PC-3 (cell line): ENCODE results near the gene CYP27B1.

Experiments used
- CTCF ChIP-seq: fragments of 300-600 bp; sonication (generic); conservative IDR thresholded peaks from 2 replicates; pipeline ENCODE4 v1.5.1; 2017; ENCODE audit warnings: antibody characterized with exemption, low read depth, mild to moderate bottlenecking, low read length
- EZH2 ChIP-seq: fragments of 300-600 bp; sonication (generic); IDR thresholded peaks from one replicate; pipeline ENCODE4 v1.6.1; 2017; ENCODE audit warnings: antibody characterized with exemption, mild to moderate bottlenecking, low read length; ENCODE audit not compliant: unreplicated experiment
- EZH2phosphoT487 ChIP-seq: fragments of 300-600 bp; sonication (generic); IDR thresholded peaks from 2 replicates; pipeline ENCODE4 v1.6.1; 2018; ENCODE audit warnings: mild to moderate bottlenecking, antibody characterized with exemption, low read length, borderline replicate concordance

GRCh38 chr12:57765003-57765697, 1.7 kb downstream of the CYP27B1 start:
- peak; percentile 70 for TF ChIP-seq CTCF
- TF ChIP-seq EZH2: no peak
- no peak for TF ChIP-seq EZH2phosphoT487
